Fibroblast of the aortic adventitia (primary cell): Measurements from ENCODE around the gene SLC12A4. TPM values are rescaled to one million over a fixed set of nuclear protein-coding genes. Genes with fewer than 3 reads are reported as not detected.

Experiments
- DNase-seq: peaks from one replicate; pipeline ENCODE4 v3.0.0-alpha.2; 2010; ENCODE audit warnings: low read depth
- H3K4me3 ChIP-seq: 2 replicates; pipeline ENCODE4 v1.5.1; 2011; ENCODE audit warnings: low read depth, mild to moderate bottlenecking, control low read depth, low read length, moderate library complexity
- small RNA-seq: library from RNA; depleted of rRNA; stranded (forward); fragments of <200 nt; gene quantifications from one replicate; pipeline ENCODE3, GENCODE V24; 2012
- total RNA-seq: library from RNA; depleted of rRNA; stranded (reverse); fragments of >200 nt; gene quantifications from 2 replicates; pipeline ENCODE4 v1.2.3, GENCODE V29; 2012; ENCODE audit warnings: low replicate concordance
- TF ChIP-seq, protein P1 (sequence below): IDR thresholded peaks from 2 replicates; pipeline ENCODE4 v1.5.1; 2011; ENCODE audit warnings: mild to moderate bottlenecking, low read length, control low read depth, inconsistent platforms; ENCODE audit not compliant: insufficient read depth

SLC12A4 gene
- total RNA-seq, 1 donor: 65.6 TPM

DNA sequence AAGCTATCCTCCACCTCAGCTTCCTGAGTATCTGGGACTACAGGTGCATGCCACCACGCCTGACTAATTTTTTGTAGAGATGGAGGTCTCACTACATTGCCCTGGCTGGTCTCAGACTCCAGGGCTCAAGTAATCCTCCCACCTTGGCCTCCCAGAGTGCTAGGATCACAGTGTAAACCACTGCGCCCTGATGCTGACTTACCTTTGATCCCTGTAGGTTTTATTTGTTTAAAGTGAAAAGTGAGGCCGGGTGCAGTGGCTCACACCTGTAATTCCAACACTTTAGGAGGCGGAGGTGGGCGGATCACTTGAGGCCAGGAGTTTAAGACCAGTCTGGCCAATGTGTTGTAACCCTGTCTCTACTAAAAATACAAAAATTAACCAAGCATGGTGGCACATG lies 66.7 kb downstream of the SLC12A4 start:
- DNase-seq: no peak
- TF ChIP-seq, protein P1, sequence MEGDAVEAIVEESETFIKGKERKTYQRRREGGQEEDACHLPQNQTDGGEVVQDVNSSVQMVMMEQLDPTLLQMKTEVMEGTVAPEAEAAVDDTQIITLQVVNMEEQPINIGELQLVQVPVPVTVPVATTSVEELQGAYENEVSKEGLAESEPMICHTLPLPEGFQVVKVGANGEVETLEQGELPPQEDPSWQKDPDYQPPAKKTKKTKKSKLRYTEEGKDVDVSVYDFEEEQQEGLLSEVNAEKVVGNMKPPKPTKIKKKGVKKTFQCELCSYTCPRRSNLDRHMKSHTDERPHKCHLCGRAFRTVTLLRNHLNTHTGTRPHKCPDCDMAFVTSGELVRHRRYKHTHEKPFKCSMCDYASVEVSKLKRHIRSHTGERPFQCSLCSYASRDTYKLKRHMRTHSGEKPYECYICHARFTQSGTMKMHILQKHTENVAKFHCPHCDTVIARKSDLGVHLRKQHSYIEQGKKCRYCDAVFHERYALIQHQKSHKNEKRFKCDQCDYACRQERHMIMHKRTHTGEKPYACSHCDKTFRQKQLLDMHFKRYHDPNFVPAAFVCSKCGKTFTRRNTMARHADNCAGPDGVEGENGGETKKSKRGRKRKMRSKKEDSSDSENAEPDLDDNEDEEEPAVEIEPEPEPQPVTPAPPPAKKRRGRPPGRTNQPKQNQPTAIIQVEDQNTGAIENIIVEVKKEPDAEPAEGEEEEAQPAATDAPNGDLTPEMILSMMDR: no peak
- H3K4me3 ChIP-seq: no peak overlapping the region

DNA sequence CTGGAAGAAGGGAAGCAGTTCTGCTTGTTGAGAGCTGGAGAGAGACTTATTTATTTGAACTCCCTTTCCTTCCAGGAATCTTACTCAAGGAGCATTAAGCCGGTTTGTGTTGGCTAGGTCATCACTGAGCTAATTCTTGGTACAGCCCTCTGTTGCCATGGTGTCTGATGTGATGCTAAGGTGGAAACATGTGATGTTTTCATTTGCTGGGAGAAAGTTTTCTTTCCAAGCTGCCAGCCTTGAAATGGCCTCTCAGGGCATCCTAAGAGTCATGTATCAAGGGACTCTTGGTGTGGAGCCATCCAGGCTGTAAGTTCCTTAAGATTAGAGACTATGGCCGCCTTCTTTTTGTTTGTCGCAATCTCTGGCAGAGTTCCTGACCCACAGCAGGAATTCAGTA lies 71.2 kb downstream of the SLC12A4 start:
- no peak overlapping the region for H3K4me3 ChIP-seq
- DNase-seq: peak; percentile 82
- TF ChIP-seq, protein P1: no peak

DNA sequence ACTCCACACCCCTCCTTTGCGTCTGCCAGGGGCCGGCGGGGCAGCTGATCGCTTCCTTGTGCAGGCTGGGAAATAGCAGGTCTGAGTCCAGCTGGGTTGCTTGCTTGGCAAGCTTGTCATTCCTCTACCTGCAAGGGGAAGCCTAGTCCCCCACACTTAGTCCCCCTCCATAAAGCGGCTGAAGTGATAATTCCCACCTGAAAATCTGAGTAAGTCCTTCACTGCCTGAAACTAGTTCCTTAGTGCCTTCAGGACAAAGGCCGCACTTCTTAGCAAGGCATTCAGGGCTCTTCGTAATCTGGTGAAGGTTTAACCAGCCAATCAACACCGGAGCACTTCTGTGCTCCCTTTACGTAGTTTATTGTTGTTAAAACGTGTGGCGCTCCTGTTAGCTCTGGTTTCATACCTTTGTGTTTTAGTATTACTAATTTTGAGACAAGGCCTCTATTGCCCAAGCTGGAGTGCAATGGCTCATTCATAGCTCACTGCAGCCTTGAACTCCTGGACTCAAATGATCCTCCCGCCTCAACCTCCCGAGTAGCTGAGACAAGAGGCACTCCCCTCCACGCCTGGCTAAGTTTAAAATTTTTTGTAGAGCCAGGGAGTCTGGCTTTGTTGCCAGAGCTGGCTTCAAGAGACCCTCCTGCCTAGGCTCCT lies 74.6 kb downstream of the SLC12A4 start:
- H3K4me3 ChIP-seq: peak overlapping the region; percentile 92
- TF ChIP-seq, protein P1: no peak
- peak; percentile 27 for DNase-seq

Small RNA genes within 50 kb of the gene (small RNA-seq; reads per million reads assigned to genes)
- gene RNU6-359P: not detected

Other genes starting within 250 kb of the SLC12A4 start
- gene GFOD2, start 249.3 kb downstream of the SLC12A4 start, total RNA-seq: 11.9 and 14.1 TPM in 2 replicates
- gene RANBP10, start 162.1 kb downstream of the SLC12A4 start, total RNA-seq: 3.1 and 6.4 TPM in 2 replicates
- gene TSNAXIP1, start 161.7 kb downstream of the SLC12A4 start, total RNA-seq: 0.99 and 1.8 TPM in 2 replicates
- 19.8 and 21.1 TPM in 2 replicates for gene THAP11, start 126.3 kb downstream of the SLC12A4 start, total RNA-seq
- 24.4 and 155 TPM in 2 replicates for gene NUTF2, start 121.7 kb downstream of the SLC12A4 start, total RNA-seq
- 28.9 and 39.9 TPM in 2 replicates for gene CENPT, start 120.9 kb downstream of the SLC12A4 start, total RNA-seq
- gene EDC4, start 95.6 kb downstream of the SLC12A4 start, total RNA-seq: 29.1 and 47.4 TPM in 2 replicates
- not detected in 2 replicates for gene NRN1L, start 83.8 kb downstream of the SLC12A4 start, total RNA-seq
- gene PSKH1, start 75.4 kb downstream of the SLC12A4 start, total RNA-seq: 11.0 and 19.8 TPM in 2 replicates
- 0.27 and 4.6 TPM in 2 replicates for gene CTRL, start 36.8 kb downstream of the SLC12A4 start, total RNA-seq
- 22.7 and 42.4 TPM in 2 replicates for gene PSMB10, start 31.8 kb downstream of the SLC12A4 start, total RNA-seq
- 2.7 and 5.2 TPM in 2 replicates for gene LCAT, start 24.5 kb downstream of the SLC12A4 start, total RNA-seq
- not detected in 2 replicates for gene DPEP3, start 11.9 kb upstream of the SLC12A4 start, total RNA-seq
- not detected in 2 replicates for gene DPEP2, start 30.8 kb upstream of the SLC12A4 start, total RNA-seq
- not detected in 2 replicates for gene DPEP2NB, start 47.3 kb upstream of the SLC12A4 start, total RNA-seq
- gene DDX28, start 54.6 kb upstream of the SLC12A4 start, total RNA-seq: 5.6 and 9.9 TPM in 2 replicates
- 12.9 and 14.6 TPM in 2 replicates for gene DUS2, start 54.6 kb upstream of the SLC12A4 start, total RNA-seq
- 17.7 and 36.3 TPM in 2 replicates for gene NFATC3, start 116.7 kb upstream of the SLC12A4 start, total RNA-seq